Measurements from ENCODE around the gene HRH2.
A peak's percentile ranks its signal among the peaks of the same experiment; 100 is the strongest.
"Not testable (repeated sequence)": the region's sequence is repeated elsewhere in the genome, so short reads cannot be mapped to it uniquely, and the experiment has no call there.

Gene HRH2

DNA sequence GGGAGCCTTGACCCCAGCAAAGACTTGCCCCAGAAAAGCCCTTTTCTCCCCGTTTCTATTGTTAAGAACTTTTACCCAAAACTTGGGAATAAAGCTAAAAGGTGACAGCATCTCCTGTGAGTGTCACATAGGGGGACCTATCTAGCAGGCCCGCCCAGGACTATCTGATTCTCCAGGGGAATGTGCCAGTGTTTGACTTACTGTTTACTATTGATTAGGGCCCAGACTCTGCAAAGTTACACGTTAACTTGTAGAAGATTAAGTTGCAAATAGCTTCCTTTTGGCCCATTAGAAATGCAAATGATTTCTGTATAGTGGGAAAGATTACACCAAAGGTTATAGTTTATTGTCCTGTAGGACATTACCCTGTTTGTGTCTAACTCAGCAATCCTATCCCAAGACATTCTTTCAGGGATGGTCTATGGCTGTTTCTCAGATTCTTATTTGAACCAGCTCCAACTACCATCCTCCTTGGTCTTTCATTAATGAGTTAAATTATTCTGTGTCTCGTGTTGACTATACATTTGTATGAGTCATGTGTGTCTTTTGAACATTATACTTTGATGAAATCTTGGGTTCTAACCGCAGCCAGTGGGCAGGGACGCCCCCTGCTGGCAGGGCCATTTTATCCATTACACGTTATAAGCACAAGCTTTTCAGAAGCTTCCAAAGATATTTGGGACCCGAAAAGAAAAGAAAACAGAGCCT lies 60.7 kb downstream of the HRH2 start:
- no peak for DNase-seq

- not testable (repeated sequence) for DNase-seq
Measured at GRCh38 chr5:175719109-175719432, 61.2 kb downstream of the HRH2 start.

GRCh38 chr5:175724314-175725275 lies 66.7 kb downstream of the HRH2 start:
- DNase-seq: no peak

DNA sequence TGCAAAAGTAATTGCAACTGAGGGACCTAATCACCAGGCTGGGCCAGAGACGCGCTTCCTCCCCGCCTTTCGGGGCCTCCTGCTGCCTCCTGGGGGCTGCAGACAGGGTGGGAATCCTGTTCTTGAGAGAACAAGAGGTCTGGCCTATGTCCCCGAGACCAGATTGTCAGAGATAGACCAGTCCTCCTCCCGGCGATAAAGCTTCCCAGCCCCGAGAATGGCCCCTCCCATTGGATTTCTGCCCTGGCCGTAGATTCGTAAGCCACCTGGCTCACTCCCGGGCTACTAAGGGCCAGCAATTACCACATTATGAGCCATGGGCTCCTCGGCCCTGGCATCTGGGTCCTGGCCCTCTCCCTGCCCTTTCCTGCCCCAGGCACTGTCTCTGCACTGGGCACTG lies 70.4 kb downstream of the HRH2 start:
- DNase-seq: no peak

DNA sequence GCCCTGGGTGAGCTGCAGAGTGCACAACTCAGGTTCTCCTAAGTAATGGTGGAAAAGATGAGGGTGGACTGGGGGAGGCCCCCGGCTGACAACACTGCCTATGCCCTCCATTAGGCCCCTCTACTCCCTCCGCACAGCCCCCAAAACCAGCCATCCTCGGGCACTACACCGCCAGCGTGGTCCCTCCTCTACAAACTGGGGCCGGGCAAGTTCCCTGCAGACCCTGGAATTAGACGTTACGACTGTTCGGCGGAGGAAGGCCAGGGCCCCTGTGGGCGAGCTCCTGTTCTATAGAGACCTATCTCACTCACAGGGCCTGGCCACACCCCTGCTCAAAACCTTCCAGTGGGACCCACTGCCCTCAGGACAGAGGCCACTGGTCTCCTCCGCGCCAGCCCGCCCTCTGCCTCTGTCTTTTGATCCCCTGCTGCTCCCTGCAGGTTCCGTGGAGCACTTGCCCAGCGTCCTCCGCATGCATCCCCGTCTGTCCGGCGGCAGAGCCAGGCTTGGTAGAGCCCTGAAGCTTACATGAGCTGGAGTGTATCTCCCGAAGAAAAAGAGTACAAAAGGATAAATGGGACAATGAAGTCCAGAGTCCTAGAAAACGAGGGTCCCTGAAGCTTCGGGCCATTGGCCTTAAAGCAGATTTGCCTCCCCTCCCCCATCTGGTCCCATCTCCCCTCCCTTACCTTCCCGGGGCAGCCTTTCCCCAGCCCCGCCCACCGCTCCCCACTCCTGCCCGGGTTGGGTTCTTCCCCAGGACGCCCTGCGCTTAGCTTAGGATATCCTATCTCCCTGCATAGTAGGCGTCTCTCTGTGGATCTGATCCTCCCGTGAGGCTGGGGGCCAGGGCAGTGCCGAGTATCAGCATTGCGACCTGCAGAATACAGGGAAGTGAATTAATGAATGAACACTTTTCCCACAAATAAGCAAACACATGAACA lies 71.3 kb downstream of the HRH2 start:
- DNase-seq: no peak

- peak; percentile 64 for DNase-seq
Measured at GRCh38 chr5:175729829-175730277, 72.0 kb downstream of the HRH2 start.

- DNase-seq: no peak
Measured at GRCh38 chr5:175731172-175731571, 73.3 kb downstream of the HRH2 start.

GRCh38 chr5:175731756-175732465 lies 74.0 kb downstream of the HRH2 start:
- DNase-seq: no peak

DNA sequence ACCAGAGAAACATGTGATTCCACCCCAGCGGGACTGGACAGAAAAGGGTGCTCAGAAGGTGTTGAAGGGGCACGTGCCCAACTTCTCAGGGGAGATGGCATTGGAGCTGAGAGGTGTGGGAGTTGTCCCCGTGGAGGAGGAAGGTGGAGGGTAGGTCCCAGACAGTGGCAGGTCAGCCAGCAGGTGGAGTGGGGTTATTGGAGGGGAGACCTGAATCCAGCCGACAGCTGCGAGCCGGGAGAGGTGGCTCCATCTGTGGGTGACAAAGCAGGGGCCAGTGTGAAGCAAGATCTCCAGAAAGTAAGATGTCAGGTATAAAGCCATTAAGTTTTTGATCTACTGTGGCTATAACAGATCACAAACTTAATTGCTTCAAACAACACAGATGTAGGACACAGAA lies 75.1 kb downstream of the HRH2 start:
- DNase-seq: no peak

DNA sequence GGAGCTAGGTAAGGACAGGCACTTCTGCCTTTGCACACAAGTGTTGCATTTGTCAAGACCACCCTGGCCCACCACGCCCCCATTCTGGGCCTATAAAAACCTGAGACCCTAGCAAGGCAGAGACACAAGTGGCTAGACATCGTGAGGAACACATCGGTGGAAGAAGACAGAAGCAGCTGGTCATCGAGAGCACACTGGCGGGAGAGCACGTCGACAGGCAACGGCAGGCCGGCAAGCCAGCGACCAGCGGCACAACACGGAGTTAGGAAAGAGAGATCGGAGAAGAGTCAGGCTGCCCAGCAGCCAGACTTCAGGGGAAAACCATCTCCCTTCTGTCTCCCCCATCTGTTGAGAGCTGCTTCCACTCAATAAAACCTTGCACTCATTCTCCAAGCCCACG lies 76.1 kb downstream of the HRH2 start:
- no peak for DNase-seq

- DNase-seq: no peak
Measured at GRCh38 chr5:175734501-175734900, 76.6 kb downstream of the HRH2 start.

DNA sequence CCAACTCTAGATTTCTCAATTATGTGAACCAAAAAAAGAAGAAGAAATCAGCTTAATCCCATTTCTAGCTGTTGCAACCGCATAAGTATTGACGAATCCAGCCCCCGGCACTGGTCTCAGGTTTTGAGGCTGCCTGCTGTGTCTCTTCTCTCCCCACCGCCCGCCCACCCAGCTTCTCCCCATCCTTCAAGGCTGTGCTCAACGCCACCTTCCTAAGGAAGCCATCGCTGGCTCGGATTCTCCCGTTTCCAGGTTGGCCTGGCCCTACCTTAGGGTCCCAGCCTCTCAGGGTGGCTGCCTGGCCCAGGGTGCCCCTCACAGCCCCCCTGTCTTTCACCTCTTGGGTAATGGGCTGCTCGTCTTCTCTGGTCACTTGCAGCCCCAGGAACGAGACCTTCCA lies 77.8 kb downstream of the HRH2 start:
- no peak for DNase-seq

DNA sequence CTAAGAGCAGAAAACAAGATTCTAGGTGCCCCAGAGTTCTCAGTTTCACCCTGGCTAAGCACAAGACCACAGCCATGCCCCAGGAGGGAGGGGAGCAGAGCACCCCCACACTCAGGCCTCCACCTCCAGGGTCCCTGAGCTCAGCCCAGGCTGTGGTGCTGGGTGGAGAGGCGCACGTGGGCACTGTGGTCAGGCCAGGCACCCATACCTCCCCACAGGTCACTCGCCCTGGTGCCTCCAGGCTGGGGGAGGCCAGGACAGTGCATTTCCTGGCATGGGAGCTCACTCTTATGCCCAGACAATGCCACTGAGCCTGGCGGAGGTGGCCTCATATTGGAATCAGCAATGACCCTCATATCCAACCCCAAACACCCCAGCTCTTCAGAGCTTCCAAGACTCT lies 78.8 kb downstream of the HRH2 start:
- DNase-seq: no peak

GRCh38 chr5:175737481-175737880 lies 79.6 kb downstream of the HRH2 start:
- no peak for DNase-seq

GRCh38 chr5:175738126-175738525 lies 80.3 kb downstream of the HRH2 start:
- no peak for DNase-seq

DNA sequence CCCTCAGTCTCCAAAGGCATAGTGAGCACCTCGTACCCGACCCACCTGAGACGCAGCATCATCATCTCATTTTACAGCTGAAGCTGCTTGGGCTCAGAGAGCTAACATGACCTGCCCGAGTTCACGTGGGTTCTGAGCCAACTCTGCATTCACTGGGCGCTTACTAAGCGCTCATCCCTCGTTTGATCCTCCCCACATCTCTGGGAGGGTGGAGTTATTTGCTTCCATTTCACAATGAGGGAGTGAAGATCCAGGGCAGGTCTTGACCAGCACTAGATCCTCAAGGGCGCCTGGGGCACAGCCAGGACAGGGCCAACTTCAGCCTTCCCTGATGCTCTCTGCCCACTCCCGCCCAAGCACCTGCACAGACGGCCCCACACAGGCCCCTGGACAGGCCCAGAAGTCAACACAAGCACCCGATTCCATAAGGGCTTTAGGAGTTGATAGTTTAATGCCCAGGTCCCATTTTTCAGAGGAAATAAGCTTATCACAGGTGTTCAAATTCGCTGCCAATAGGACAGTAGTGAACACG lies 80.8 kb downstream of the HRH2 start:
- no peak for DNase-seq

GRCh38 chr5:175740014-175740413 lies 82.1 kb downstream of the HRH2 start:
- no peak for DNase-seq

DNA sequence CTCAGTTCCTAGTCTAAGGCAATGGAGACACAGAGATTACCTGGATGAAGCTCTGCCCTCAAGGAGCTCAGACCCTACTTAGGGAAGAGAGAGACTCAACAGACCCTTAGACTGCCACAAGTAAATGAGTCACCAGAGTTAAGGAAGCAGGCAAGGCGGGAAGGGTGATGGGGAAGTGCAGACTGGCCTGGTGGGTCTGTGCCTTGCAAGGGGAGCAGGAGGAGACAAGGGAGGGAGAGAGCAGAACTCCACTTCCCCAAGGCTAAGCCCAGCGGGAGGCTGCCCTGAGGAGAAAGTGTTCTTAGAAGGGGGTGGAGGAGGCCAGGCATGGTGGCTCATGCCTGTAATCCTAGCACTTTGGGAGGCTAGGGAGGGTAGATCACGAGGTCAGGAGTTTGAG lies 83.7 kb downstream of the HRH2 start:
- no peak for DNase-seq

GRCh38 chr5:175742290-175742994 lies 84.6 kb downstream of the HRH2 start:
- no peak for DNase-seq

DNA sequence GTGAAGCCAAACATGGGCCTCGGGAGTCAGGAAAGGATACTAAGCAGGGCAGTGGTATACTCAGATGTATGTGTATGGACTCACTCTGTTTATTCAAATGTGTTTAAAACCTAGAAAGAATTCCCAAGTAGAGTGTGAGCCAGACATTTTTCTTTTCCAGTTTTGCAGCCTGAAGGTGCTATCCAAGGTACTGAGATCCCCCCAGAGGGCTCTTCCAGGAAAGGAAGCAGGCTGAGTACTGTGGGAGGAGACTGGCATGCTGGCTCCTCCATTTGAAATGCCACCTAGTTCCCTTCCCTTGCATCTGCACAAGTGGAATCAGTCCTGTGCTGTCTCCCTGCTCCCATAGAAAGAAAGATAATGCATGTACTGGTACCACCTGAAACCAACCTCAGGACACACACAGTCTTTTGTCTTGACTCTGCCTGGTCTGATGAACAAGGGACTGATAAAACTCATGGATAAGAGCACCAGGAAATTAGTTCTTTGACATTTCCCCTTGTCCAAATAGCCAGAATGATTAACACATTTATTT lies 85.9 kb downstream of the HRH2 start:
- no peak for DNase-seq

DNA sequence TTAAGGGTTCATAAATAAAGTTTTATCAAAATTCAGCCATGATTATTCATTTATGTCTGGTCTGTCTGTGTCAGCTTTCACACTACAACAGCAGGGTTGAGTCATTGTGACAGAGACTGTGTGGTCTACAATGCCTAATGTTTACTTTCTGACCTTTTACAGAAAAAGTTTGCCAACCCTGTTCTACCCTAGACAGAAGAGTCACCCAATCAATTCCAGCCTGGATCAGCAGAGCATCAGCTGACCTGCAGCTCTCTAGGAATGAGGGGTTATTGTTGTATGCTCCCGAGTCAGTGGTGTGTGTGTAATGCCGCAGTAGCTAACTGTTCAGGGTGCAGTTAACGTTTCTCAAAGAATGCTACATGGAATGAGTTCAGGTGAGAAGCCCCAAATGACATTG lies 87.3 kb downstream of the HRH2 start:
- DNase-seq: no peak

All from DMS153 (cell line).